HG03571 (cell line): ENCODE results near the gene NUTM2B.
"Not testable (repeated sequence)": the region's sequence is repeated elsewhere in the genome, so short reads cannot be mapped to it uniquely, and the experiment has no call there.

Experiments used
- ATAC-seq: cut with Tn5 transposase; IDR thresholded peaks from one replicate; pipeline ENCODE4 v1.9.1; 2021; ENCODE audit not compliant: unreplicated experiment

NUTM2B gene

DNA sequence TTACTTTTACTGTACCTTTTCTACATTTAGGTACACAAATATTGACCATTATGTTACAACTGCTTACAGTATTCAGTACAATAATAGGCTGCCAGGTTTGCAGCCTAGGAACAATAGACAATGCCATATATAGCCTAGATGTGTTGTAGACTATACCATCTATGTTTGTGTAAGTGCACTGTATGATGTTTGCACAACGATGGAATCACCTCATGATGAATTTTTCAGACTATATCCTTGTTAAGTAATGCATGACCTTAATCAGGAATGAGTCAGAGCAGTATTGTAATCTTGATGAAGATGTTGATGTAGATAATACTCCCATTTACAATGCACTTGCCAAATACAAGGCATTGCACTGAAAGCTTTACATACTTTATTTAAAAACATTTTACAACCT lies 23.6 kb downstream of the NUTM2B start:
- ATAC-seq, result not testable (repeated sequence)

DNA sequence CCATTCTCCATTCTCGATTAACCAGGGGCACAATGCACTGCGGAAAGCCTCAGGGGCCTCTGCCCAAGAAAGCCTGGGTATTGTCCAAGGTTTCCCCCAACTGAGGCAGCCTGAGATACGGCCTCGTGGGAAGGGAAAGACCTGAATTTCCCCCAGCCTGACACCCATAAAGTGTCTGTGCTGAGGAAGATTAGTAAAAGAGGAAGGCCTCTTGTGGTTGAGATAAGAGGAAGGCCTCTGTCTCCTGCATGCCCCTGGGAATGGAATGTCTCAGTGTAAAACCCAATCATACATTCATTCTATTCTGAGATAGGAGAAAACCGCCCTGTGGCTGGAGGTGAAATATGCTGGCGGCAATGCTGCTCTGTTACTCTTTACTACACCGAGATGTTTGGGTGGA lies 41.8 kb downstream of the NUTM2B start:
- ATAC-seq, result not testable (repeated sequence)

DNA sequence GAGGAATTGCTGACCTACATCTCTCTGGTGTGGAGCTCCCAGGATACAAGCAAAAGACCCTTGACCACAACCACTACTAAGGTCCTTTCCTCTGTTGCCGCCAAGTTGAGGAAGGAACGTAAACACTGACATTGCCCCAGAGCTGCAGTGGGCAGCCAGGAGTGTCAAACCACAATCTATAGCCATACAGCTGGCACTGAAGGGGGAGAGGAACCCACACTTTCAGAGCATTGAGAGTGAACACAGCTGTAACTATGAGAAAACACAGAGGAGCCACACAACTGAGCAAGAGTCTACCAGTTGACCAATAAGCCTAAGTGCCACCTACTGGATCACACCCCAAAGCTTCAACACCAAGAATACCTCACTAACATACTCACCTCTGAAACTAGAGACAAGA lies 45.5 kb downstream of the NUTM2B start:
- ATAC-seq, result not testable (repeated sequence)

DNA sequence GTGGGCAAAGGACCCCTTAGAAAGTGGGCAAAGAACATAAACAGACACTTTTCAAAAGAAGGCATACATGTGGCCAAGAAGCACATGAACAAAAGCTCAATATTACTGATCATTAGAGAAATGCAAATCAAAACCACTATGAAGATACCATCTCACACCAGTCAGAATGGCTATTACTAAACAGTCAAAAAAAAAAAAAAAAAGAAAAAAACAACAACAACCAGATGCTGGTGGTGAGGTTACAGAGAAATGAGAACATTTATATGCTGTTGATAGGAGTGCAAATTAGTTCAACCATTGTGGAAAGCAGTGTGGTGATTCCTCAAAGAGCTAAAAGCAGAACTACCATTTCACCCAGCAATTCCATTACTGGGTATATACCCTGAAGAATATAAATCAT lies 50.6 kb downstream of the NUTM2B start:
- ATAC-seq, result not testable (repeated sequence)

DNA sequence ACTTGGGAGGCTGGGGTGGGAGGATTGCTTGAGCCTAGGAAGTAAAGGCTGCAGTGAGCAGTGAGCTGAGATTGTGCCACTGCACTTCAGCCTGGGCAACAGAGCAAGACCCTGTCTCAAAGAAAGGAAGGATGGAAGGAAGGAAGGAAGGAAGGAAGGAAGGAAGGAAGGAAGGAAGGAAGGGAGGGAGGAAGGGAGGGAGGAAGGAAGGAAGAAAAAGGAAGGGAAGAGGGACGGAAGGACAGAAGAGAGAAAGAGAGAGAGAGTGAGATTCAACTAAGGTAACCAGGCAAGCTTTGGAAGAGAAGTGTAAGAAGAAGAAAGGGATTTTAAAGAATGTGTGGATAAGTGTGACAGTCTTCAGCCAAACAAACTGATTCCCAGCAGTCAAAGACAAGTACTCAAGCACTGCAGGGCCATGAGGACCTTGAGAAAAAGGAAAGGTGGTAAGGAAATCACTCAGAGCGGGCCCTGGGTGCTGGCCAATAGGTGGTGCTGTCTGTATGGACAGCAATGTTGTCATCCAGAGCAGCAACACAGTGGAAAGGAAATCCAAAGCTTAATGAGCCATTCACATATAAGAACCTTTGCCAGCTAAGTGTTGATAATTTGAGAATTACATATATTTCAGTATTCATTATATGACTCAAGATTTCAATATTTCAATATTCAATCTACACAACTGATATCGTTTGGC lies 55.4 kb downstream of the NUTM2B start:
- ATAC-seq, result not testable (repeated sequence)
